ENCODE data around the gene COPG1. TPM values are rescaled to one million over a fixed set of nuclear protein-coding genes. Genes with fewer than 3 reads are reported as not detected.

Gene COPG1
- total RNA-seq, 1 donor from 2014 or later = 286 TPM

Other genes starting within 250 kb of the COPG1 start
- gene EFCC1, start 248.3 kb upstream of the COPG1 start, total RNA-seq = not detected in 2 replicates
- not detected in 2 replicates for gene GP9, start 188.8 kb upstream of the COPG1 start, total RNA-seq
- 38.3 and 41.7 TPM in 2 replicates for gene RAB43, start 127.8 kb upstream of the COPG1 start, total RNA-seq
- 18.7 and 19.8 TPM in 2 replicates for gene ISY1, start 88.5 kb upstream of the COPG1 start, total RNA-seq
- 276 and 290 TPM in 2 replicates for gene CNBP, start 65.7 kb upstream of the COPG1 start, total RNA-seq
- gene HMCES, start 29.3 kb downstream of the COPG1 start, total RNA-seq = 29.5 and 32.9 TPM in 2 replicates
- gene EFCAB12, start 179.0 kb downstream of the COPG1 start, total RNA-seq = 0.50 TPM in 1 of 2 replicates, not detected in the other
- gene MBD4, start 190.3 kb downstream of the COPG1 start, total RNA-seq = 20.8 and 34.7 TPM in 2 replicates
- gene IFT122, start 190.6 kb downstream of the COPG1 start, total RNA-seq = 13.2 and 32.8 TPM in 2 replicates